ENCODE results near the gene SPRR2B. TPM values are rescaled to one million over a fixed set of nuclear protein-coding genes. Genes with fewer than 3 reads are reported as not detected.
A peak's percentile ranks its signal among the peaks of the same experiment; 100 is the strongest.

SPRR2B gene
- total RNA-seq, 1 donor from 2014 or later = not detected

DNA sequence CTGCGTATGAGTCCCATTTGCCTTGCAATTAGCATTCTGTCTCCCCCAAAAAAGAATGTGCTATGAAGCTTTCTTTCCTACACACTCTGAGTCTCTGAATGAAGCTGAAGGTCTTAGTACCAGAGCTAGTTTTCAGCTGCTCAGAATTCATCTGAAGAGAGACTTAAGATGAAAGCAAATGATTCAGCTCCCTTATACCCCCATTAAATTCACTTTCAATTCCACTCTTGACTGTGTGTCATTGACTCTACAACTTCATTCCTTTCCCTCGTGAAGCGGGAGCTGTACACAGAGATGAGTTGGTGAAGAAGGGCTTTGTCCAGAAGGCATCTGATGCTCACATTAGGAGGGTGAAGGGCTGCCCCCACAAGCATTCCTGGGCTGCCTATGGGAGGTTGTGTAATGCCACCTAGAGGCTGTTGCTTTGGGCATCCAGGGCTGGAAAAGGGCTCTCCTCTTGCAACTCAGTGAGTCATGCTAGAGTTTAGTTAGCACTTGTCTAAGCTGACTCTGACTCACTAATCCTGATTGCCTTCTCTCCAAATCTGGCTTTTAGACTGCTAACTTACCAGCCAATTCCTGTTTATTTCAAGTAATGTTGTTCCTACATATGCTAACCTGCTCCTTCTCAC is 38.6 kb downstream of the SPRR2B start:
- Mint-ChIP-seq H3K27ac (no peak overlapping the region), H3K36me3 (no peaks in the 10 kb centered on the region), H3K9me3 (no peaks in the 10 kb centered on the region), H3K27me3 (ENCODE audit: insufficient read depth, low read depth) (no peaks in the 10 kb centered on the region), H3K4me1 (no peaks in the 10 kb centered on the region), H3K4me3 (no peak overlapping the region)
- H3K36me3 ChIP-seq = no peaks in the 10 kb centered on the region
- no peaks in the 10 kb centered on the region for H3K4me1 ChIP-seq
- no peaks in the 10 kb centered on the region for H4K20me1 ChIP-seq (ENCODE audit: low read depth)
- peaks cover 3% of the 10 kb centered on the region for H3K9me3 ChIP-seq (ENCODE audit: low read depth)
- no peak for TF ChIP-seq EZH2 (IDR thresholded peaks at IDR 0.05)
- TF ChIP-seq, protein P1, sequence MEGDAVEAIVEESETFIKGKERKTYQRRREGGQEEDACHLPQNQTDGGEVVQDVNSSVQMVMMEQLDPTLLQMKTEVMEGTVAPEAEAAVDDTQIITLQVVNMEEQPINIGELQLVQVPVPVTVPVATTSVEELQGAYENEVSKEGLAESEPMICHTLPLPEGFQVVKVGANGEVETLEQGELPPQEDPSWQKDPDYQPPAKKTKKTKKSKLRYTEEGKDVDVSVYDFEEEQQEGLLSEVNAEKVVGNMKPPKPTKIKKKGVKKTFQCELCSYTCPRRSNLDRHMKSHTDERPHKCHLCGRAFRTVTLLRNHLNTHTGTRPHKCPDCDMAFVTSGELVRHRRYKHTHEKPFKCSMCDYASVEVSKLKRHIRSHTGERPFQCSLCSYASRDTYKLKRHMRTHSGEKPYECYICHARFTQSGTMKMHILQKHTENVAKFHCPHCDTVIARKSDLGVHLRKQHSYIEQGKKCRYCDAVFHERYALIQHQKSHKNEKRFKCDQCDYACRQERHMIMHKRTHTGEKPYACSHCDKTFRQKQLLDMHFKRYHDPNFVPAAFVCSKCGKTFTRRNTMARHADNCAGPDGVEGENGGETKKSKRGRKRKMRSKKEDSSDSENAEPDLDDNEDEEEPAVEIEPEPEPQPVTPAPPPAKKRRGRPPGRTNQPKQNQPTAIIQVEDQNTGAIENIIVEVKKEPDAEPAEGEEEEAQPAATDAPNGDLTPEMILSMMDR (IDR thresholded peaks at IDR 0.05) = peak; percentile 12
- H3K4me2 ChIP-seq = no peak overlapping the region
- no peak overlapping the region for H3K4me3 ChIP-seq
- H2AFZ ChIP-seq (replicated peaks) = no peak overlapping the region
- H3K9ac ChIP-seq = no peak overlapping the region
- no peaks in the 10 kb centered on the region for H3K79me2 ChIP-seq (ENCODE audit: low read depth)
- H3K27ac ChIP-seq = no peak overlapping the region
- DNase-seq (ENCODE audit: low spot score) = peak; percentile 21
- H3F3A ChIP-seq (ENCODE audit: low read depth) = no peaks in the 10 kb centered on the region
- no peaks in the 10 kb centered on the region for H3K27me3 ChIP-seq

DNA sequence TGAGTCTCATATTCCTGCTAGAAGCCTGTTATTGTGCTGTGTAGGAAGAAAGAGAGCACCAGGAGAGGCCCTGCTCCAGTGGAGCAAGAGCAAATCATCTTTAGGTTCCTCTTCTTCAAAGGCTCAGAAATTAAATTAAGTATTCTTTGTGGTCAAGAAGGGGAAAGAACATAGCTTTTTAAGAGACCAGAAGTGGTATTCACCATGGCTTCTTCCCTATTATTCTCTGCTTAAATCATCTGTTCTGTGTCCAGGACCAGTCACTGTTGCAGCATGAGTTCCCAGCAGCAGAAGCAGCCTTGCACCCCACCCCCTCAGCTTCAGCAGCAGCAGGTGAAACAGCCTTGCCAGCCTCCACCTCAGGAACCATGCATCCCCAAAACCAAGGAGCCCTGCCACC is 39.3 kb downstream of the SPRR2B start:
- Histone ChIP-seq H3K9me3 (ENCODE audit: low read depth) (peaks cover 10% of the 10 kb centered on the region), H3K9ac (no peak overlapping the region), H3K4me3 (no peak overlapping the region), H3K27me3 (no peaks in the 10 kb centered on the region), H4K20me1 (ENCODE audit: low read depth) (no peaks in the 10 kb centered on the region), H2AFZ (replicated peaks) (no peak overlapping the region), H3K27ac (no peak overlapping the region), H3K79me2 (ENCODE audit: low read depth) (no peaks in the 10 kb centered on the region), H3K4me1 (no peaks in the 10 kb centered on the region), H3F3A (ENCODE audit: low read depth) (no peaks in the 10 kb centered on the region), H3K36me3 (no peaks in the 10 kb centered on the region), H3K4me2 (no peak overlapping the region)
- H3K27ac Mint-ChIP-seq = no peak overlapping the region
- no peaks in the 10 kb centered on the region for H3K9me3 Mint-ChIP-seq
- DNase-seq (ENCODE audit: low spot score) = no peak
- no peak for TF ChIP-seq EZH2 (IDR thresholded peaks at IDR 0.05)
- TF ChIP-seq EZH2phosphoT487 (IDR thresholded peaks at IDR 0.05) = no peak
- TF ChIP-seq, protein P1 (IDR thresholded peaks at IDR 0.05) = no peak
- no peaks in the 10 kb centered on the region for H3K4me1 Mint-ChIP-seq
- H3K27me3 Mint-ChIP-seq (ENCODE audit: insufficient read depth, low read depth) = no peaks in the 10 kb centered on the region
- no peak overlapping the region for H3K4me3 Mint-ChIP-seq
- no peaks in the 10 kb centered on the region for H3K36me3 Mint-ChIP-seq

DNA sequence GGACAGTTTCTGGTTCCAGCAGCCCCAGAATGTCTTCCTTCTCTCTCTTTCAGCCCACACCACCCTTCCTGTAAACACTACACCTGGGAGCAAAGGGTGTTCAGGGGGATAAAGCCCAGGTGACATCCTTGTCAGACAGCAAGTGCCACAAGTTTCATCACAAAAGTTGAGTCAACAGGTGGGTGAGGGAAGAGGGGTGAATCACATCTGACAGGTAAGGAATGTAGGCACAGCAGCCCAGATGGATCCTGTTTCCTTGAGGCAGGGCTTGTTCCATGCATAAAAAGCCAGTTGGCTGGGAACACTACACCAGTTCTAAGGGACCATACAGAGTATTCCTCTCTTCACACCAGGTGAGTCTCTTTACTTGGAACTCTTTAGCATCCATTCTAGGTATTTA is 40.5 kb downstream of the SPRR2B start, which contains the start of gene SPRR1B:
Gene SPRR1B (plus strand): TSS at position 309 of the 400 bp plus-strand sequence. CDS start 1,143 bp downstream, outside the sequence.
- Mint-ChIP-seq H3K4me1 (no peaks in the 10 kb centered on the region), H3K4me3 (no peak within 1 kb of the TSS), H3K27me3 (ENCODE audit: insufficient read depth, low read depth) (no peaks in the 10 kb centered on the region), H3K36me3 (no peaks in the 10 kb centered on the region), H3K9me3 (no peaks in the 10 kb centered on the region), H3K27ac (no peak within 1 kb of the TSS)
- TF ChIP-seq, protein P1 (IDR thresholded peaks at IDR 0.05) = no peak
- no peak for TF ChIP-seq EZH2 (IDR thresholded peaks at IDR 0.05)
- no peak for TF ChIP-seq EZH2phosphoT487 (IDR thresholded peaks at IDR 0.05)
- H3K4me3 ChIP-seq = no peak within 1 kb of the TSS
- H3K27ac ChIP-seq = no peak within 1 kb of the TSS
- H3K4me2 ChIP-seq = no peak within 1 kb of the TSS
- H2AFZ ChIP-seq (replicated peaks) = no peak within 1 kb of the TSS
- H3K27me3 ChIP-seq = no peaks in the 10 kb centered on the region
- no peak for DNase-seq (ENCODE audit: low spot score)
- H3K4me1 ChIP-seq = no peaks in the 10 kb centered on the region
- no peaks in the 10 kb centered on the region for H3K79me2 ChIP-seq (ENCODE audit: low read depth)
- H3K9me3 ChIP-seq (ENCODE audit: low read depth) = peaks cover 11% of the 10 kb centered on the region
- H3K36me3 ChIP-seq = no peaks in the 10 kb centered on the region
- H3K9ac ChIP-seq = no peak within 1 kb of the TSS
- H3F3A ChIP-seq (ENCODE audit: low read depth) = no peaks in the 10 kb centered on the region
- no peaks in the 10 kb centered on the region for H4K20me1 ChIP-seq (ENCODE audit: low read depth)
